Stimulated activated CD8-positive, alpha-beta memory T cell treated with anti-CD3 and anti-CD28 coated beads, Interleukin-7, amount 100 ng/mL, for 24 hours (primary cell): Measurements from ENCODE around the gene GSG1.
"Not testable (repeated sequence)": the region's sequence is repeated elsewhere in the genome, so short reads cannot be mapped to it uniquely, and the experiment has no call there.

Experiments used
- DNase-seq: peaks from one replicate; pipeline ENCODE4 v3.0.0-alpha.2; 2020; ENCODE audit warnings: low read depth

GSG1 gene

GRCh38 chr12:13060581-13060980, 42.9 kb downstream of the GSG1 start:
- DNase-seq: no peak

- DNase-seq: not testable (repeated sequence)
Measured at GRCh38 chr12:13053617-13054016, 49.9 kb downstream of the GSG1 start.

- DNase-seq: no peak
Measured at GRCh38 chr12:13052421-13052820, 51.0 kb downstream of the GSG1 start.

GRCh38 chr12:13049816-13050215, 53.7 kb downstream of the GSG1 start:
- no peak for DNase-seq

GRCh38 chr12:13046964-13047363, 56.5 kb downstream of the GSG1 start:
- DNase-seq: no peak

GRCh38 chr12:13045816-13046215, 57.7 kb downstream of the GSG1 start:
- no peak for DNase-seq

- no peak for DNase-seq
Measured at GRCh38 chr12:13044906-13045299, 58.6 kb downstream of the GSG1 start.

GRCh38 chr12:13044002-13044905, 59.2 kb downstream of the GSG1 start, which contains the start of gene FAM234B:
Gene FAM234B (plus strand): TSS chr12:13044381. CDS start chr12:13044404, 23 bp downstream.
- peak; percentile 54 for DNase-seq

- DNase-seq: no peak
Measured at GRCh38 chr12:13042666-13043230, 60.7 kb downstream of the GSG1 start.

GRCh38 chr12:13041224-13041623, 62.2 kb downstream of the GSG1 start:
- no peak for DNase-seq

- DNase-seq: no peak
Measured at GRCh38 chr12:13039328-13039956, 64.0 kb downstream of the GSG1 start.

- DNase-seq: no peak
Measured at GRCh38 chr12:13038491-13039161, 64.8 kb downstream of the GSG1 start.

GRCh38 chr12:13036881-13037280, 66.6 kb downstream of the GSG1 start:
- DNase-seq: no peak

- not testable (repeated sequence) for DNase-seq
Measured at GRCh38 chr12:13035335-13035734, 68.1 kb downstream of the GSG1 start.
